Chondrocyte (in vitro differentiated cells): ENCODE results near the gene UBE3A. TPM values are rescaled to one million over a fixed set of nuclear protein-coding genes. Genes with fewer than 3 reads are reported as not detected.

Source experiments
- DNase-seq: peaks from one replicate; pipeline ENCODE4 v3.0.0; 2021; ENCODE audit warnings: mixed read lengths, low spot score
- H3K27ac Mint-ChIP-seq: one replicate; pipeline ENCODE4 v1.8.0; 2021; ENCODE audit warnings: mild to moderate bottlenecking, moderate library complexity, mixed read lengths; ENCODE audit not compliant: unreplicated experiment
- H3K27me3 Mint-ChIP-seq: 2 replicates; pipeline ENCODE4 v1.8.0; 2021; ENCODE audit warnings: low read depth, mixed read lengths
- H3K36me3 Mint-ChIP-seq: 2 replicates; pipeline ENCODE4 v1.8.0; 2021; ENCODE audit warnings: low read depth, mixed read lengths
- H3K4me1 Mint-ChIP-seq: 2 replicates; pipeline ENCODE4 v1.8.0; 2021; ENCODE audit warnings: low read depth, mild to moderate bottlenecking, mixed read lengths
- H3K4me3 Mint-ChIP-seq: one replicate; pipeline ENCODE4 v1.8.0; 2021; ENCODE audit warnings: mild to moderate bottlenecking, moderate library complexity, mixed read lengths; ENCODE audit not compliant: unreplicated experiment
- H3K9me3 Mint-ChIP-seq: 2 replicates; pipeline ENCODE4 v1.8.0; 2021; ENCODE audit warnings: low read depth, mixed read lengths
- CTCF ChIP-seq: fragments of 200-600 bp; sonication (generic); IDR thresholded peaks from 2 replicates; pipeline ENCODE4 v1.5.0; 2021; ENCODE audit warnings: antibody characterized with exemption, mild to moderate bottlenecking, moderate library complexity
- total RNA-seq: library from RNA; stranded (reverse); gene quantifications from 3 replicates; pipeline ENCODE4 v1.2.1, GENCODE V29; 2021

UBE3A gene
- total RNA-seq, 1 donor from 2014 or later = 75.9 TPM

GRCh38 chr15:25422021-25422420 is 16.8 kb downstream of the UBE3A start:
- peaks cover 36% of the 10 kb centered on the region for H3K4me1 Mint-ChIP-seq
- TF ChIP-seq CTCF = no peak
- H3K27ac Mint-ChIP-seq = peak overlapping the region; percentile 15
- H3K4me3 Mint-ChIP-seq = no peak overlapping the region
- peaks cover 6% of the 10 kb centered on the region for H3K36me3 Mint-ChIP-seq
- no peak for DNase-seq
- H3K9me3 Mint-ChIP-seq = peaks cover 11% of the 10 kb centered on the region
- no peaks in the 10 kb centered on the region for H3K27me3 Mint-ChIP-seq

DNA sequence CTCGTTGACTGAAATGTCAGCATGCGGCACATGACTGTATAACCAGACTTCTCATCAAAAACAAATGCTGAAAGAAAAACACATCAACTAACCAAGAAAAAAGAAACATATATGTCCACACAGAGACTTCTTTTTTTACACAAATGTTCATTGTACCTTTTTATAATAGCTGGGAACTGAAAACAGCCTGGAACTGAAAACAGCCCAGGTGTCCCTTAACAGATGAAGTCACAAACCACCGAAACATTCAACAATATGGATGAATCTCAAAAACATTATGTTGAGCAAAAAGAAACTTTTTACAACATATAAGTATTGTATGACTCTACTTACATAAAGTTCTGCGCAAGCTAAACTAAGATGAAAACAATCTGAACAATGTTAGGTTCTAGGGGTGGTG is 20.6 kb downstream of the UBE3A start:
- Mint-ChIP-seq H3K36me3 (peaks cover 6% of the 10 kb centered on the region), H3K4me3 (no peak overlapping the region), H3K27me3 (no peaks in the 10 kb centered on the region), H3K9me3 (peaks cover 11% of the 10 kb centered on the region), H3K27ac (no peak overlapping the region), H3K4me1 (peaks cover 42% of the 10 kb centered on the region)
- TF ChIP-seq CTCF = no peak
- DNase-seq = no peak

GRCh38 chr15:25417604-25418003 is 21.2 kb downstream of the UBE3A start:
- DNase-seq = no peak
- no peaks in the 10 kb centered on the region for H3K27me3 Mint-ChIP-seq
- H3K36me3 Mint-ChIP-seq = peaks cover 6% of the 10 kb centered on the region
- peaks cover 11% of the 10 kb centered on the region for H3K9me3 Mint-ChIP-seq
- no peak overlapping the region for H3K27ac Mint-ChIP-seq
- peaks cover 48% of the 10 kb centered on the region for H3K4me1 Mint-ChIP-seq
- TF ChIP-seq CTCF = no peak
- no peak overlapping the region for H3K4me3 Mint-ChIP-seq

- H3K4me3 Mint-ChIP-seq = no peak overlapping the region
- DNase-seq = no peak
- peaks cover 11% of the 10 kb centered on the region for H3K9me3 Mint-ChIP-seq
- H3K27me3 Mint-ChIP-seq = no peaks in the 10 kb centered on the region
- TF ChIP-seq CTCF = no peak
- no peak overlapping the region for H3K27ac Mint-ChIP-seq
- H3K4me1 Mint-ChIP-seq = peaks cover 47% of the 10 kb centered on the region
- peaks cover 6% of the 10 kb centered on the region for H3K36me3 Mint-ChIP-seq
These were observed 22.1 kb downstream of the UBE3A start for GRCh38 chr15:25416693-25417092.

GRCh38 chr15:25415707-25416106 is 23.1 kb downstream of the UBE3A start:
- Mint-ChIP-seq H3K4me1 (peaks cover 44% of the 10 kb centered on the region), H3K9me3 (peaks cover 11% of the 10 kb centered on the region), H3K27me3 (no peaks in the 10 kb centered on the region), H3K27ac (no peak overlapping the region), H3K4me3 (no peak overlapping the region), H3K36me3 (peaks cover 6% of the 10 kb centered on the region)
- DNase-seq = no peak
- no peak for TF ChIP-seq CTCF
